ENCODE measurements around the gene GPR158.

The GPR158 gene

GRCh38 chr10:25578061-25578460, 403.3 kb downstream of the GPR158 start:
- H3K4ac ChIP-seq (ENCODE audit: low read length) = no peak overlapping the region
- no peaks in the 10 kb centered on the region for H3K9me3 ChIP-seq (replicated peaks in 1 of 2; ENCODE audit: control insufficient read depth in 2 of 2, insufficient read depth in 1 of 2, low read depth in 1 of 2, low read length in 2 of 2)
- no peak overlapping the region for H3K4me3 ChIP-seq (ENCODE audit: low read length in 2 of 2)
- no peaks in the 10 kb centered on the region for H3K79me1 ChIP-seq (ENCODE audit: low read depth, low read length)
- no peak overlapping the region for H2BK5ac ChIP-seq (ENCODE audit: low read length)
- no peak overlapping the region for H3K9ac ChIP-seq (ENCODE audit: low read depth, low read length, poor library complexity)
- H2BK12ac ChIP-seq (ENCODE audit: low read length) = no peak overlapping the region
- no peak overlapping the region for H4K8ac ChIP-seq (ENCODE audit: low read depth, low read length)
- H3K27me3 ChIP-seq (ENCODE audit: control insufficient read depth in 3 of 3, insufficient read depth in 3 of 3, low read depth in 1 of 3, low read length in 3 of 3) = no peaks in the 10 kb centered on the region
- no peak overlapping the region for H2BK120ac ChIP-seq (ENCODE audit: low read depth, low read length)
- H3K4me2 ChIP-seq (ENCODE audit: insufficient read depth, low read length, poor library complexity, severe bottlenecking) = no peak overlapping the region
- H3K36me3 ChIP-seq (replicated peaks in 1 of 2; ENCODE audit: control insufficient read depth in 2 of 2, insufficient read depth in 2 of 2, low read length in 2 of 2) = no peaks in the 10 kb centered on the region
- no peak overlapping the region for H2AFZ ChIP-seq (ENCODE audit: low read length)
- no peak overlapping the region for H4K91ac ChIP-seq (ENCODE audit: low read depth, low read length, poor library complexity)
- no peak overlapping the region for H2AK5ac ChIP-seq (ENCODE audit: low read depth, low read length)
- no peaks in the 10 kb centered on the region for H3K4me1 ChIP-seq (ENCODE audit: control insufficient read depth in 2 of 2, insufficient read depth in 1 of 2, low read depth in 1 of 2, low read length in 2 of 2)
- no peak overlapping the region for H3K18ac ChIP-seq (ENCODE audit: low read length)
- no peak overlapping the region for H3K27ac ChIP-seq (replicated peaks; ENCODE audit: low read length)
- DNase-seq (ENCODE audit: low spot score) = no peak
- H3K23ac ChIP-seq (ENCODE audit: low read depth, low read length, poor library complexity) = no peak overlapping the region
- H3K14ac ChIP-seq (ENCODE audit: low read length) = no peak overlapping the region
- H2BK15ac ChIP-seq (ENCODE audit: low read length) = no peak overlapping the region
- no CpG with 5 or more reads among the region's 4 CpGs for WGBS, 2 donors (ENCODE audit: extremely low coverage in 2 of 2, insufficient read length in 2 of 2, insufficient replicate concordance in 1 of 2)

GRCh38 chr10:25582961-25583360, 408.2 kb downstream of the GPR158 start:
- H3K4ac ChIP-seq (ENCODE audit: low read length) = no peak overlapping the region
- no peak overlapping the region for H3K4me2 ChIP-seq (ENCODE audit: insufficient read depth, low read length, poor library complexity, severe bottlenecking)
- no peak for DNase-seq (ENCODE audit: low spot score)
- no peak overlapping the region for H3K9ac ChIP-seq (ENCODE audit: low read depth, low read length, poor library complexity)
- no peaks in the 10 kb centered on the region for H3K27me3 ChIP-seq (ENCODE audit: control insufficient read depth in 3 of 3, insufficient read depth in 3 of 3, low read depth in 1 of 3, low read length in 3 of 3)
- H3K4me3 ChIP-seq (ENCODE audit: low read length in 2 of 2) = no peak overlapping the region
- no peak overlapping the region for H2BK120ac ChIP-seq (ENCODE audit: low read depth, low read length)
- H3K4me1 ChIP-seq (ENCODE audit: control insufficient read depth in 2 of 2, insufficient read depth in 1 of 2, low read depth in 1 of 2, low read length in 2 of 2) = no peaks in the 10 kb centered on the region
- H3K23ac ChIP-seq (ENCODE audit: low read depth, low read length, poor library complexity) = no peak overlapping the region
- no peak overlapping the region for H3K14ac ChIP-seq (ENCODE audit: low read length)
- H2BK15ac ChIP-seq (ENCODE audit: low read length) = no peak overlapping the region
- H2BK5ac ChIP-seq (ENCODE audit: low read length) = no peak overlapping the region
- H3K27ac ChIP-seq (replicated peaks; ENCODE audit: low read length) = no peak overlapping the region
- no peak overlapping the region for H4K91ac ChIP-seq (ENCODE audit: low read depth, low read length, poor library complexity)
- H2BK12ac ChIP-seq (ENCODE audit: low read length) = no peak overlapping the region
- no peak overlapping the region for H4K8ac ChIP-seq (ENCODE audit: low read depth, low read length)
- no peak overlapping the region for H2AFZ ChIP-seq (ENCODE audit: low read length)
- no peaks in the 10 kb centered on the region for H3K79me1 ChIP-seq (ENCODE audit: low read depth, low read length)
- H3K36me3 ChIP-seq (replicated peaks in 1 of 2; ENCODE audit: control insufficient read depth in 2 of 2, insufficient read depth in 2 of 2, low read length in 2 of 2) = no peaks in the 10 kb centered on the region
- H2AK5ac ChIP-seq (ENCODE audit: low read depth, low read length) = no peak overlapping the region
- whole genome bisulfite sequencing, 2 donors (ENCODE audit: extremely low coverage in 2 of 2, insufficient read length in 2 of 2, insufficient replicate concordance in 1 of 2) = no CpG with 5 or more reads among the region's 6 CpGs
- H3K9me3 ChIP-seq (replicated peaks in 1 of 2; ENCODE audit: control insufficient read depth in 2 of 2, insufficient read depth in 1 of 2, low read depth in 1 of 2, low read length in 2 of 2) = peaks cover 0 to 4% of the 10 kb centered on the region in 2 donors
- no peak overlapping the region for H3K18ac ChIP-seq (ENCODE audit: low read length)

- Histone ChIP-seq H3K4me3 (ENCODE audit: low read length in 2 of 2) (no peak overlapping the region), H3K4me1 (ENCODE audit: control insufficient read depth in 2 of 2, insufficient read depth in 1 of 2, low read depth in 1 of 2, low read length in 2 of 2) (peaks cover 0 to 1% of the 10 kb centered on the region in 2 donors), H3K18ac (ENCODE audit: low read length) (no peak overlapping the region), H2BK5ac (ENCODE audit: low read length) (no peak overlapping the region), H2BK12ac (ENCODE audit: low read length) (no peak overlapping the region), H3K9me3 (replicated peaks in 1 of 2; ENCODE audit: control insufficient read depth in 2 of 2, insufficient read depth in 1 of 2, low read depth in 1 of 2, low read length in 2 of 2) (no peaks in the 10 kb centered on the region), H4K8ac (ENCODE audit: low read depth, low read length) (no peak overlapping the region), H3K4ac (ENCODE audit: low read length) (no peak overlapping the region), H2BK120ac (ENCODE audit: low read depth, low read length) (no peak overlapping the region), H2AK5ac (ENCODE audit: low read depth, low read length) (no peak overlapping the region), H3K36me3 (replicated peaks in 1 of 2; ENCODE audit: control insufficient read depth in 2 of 2, insufficient read depth in 2 of 2, low read length in 2 of 2) (no peaks in the 10 kb centered on the region), H3K9ac (ENCODE audit: low read depth, low read length, poor library complexity) (no peak overlapping the region), H4K91ac (ENCODE audit: low read depth, low read length, poor library complexity) (no peak overlapping the region), H3K27ac (replicated peaks; ENCODE audit: low read length) (no peak overlapping the region), H3K79me1 (ENCODE audit: low read depth, low read length) (no peaks in the 10 kb centered on the region), H3K4me2 (ENCODE audit: insufficient read depth, low read length, poor library complexity, severe bottlenecking) (no peak overlapping the region), H3K27me3 (ENCODE audit: control insufficient read depth in 3 of 3, insufficient read depth in 3 of 3, low read depth in 1 of 3, low read length in 3 of 3) (no peaks in the 10 kb centered on the region), H2BK15ac (ENCODE audit: low read length) (no peak overlapping the region), H3K14ac (ENCODE audit: low read length) (no peak overlapping the region), H2AFZ (ENCODE audit: low read length) (peak overlapping the region; percentile 46), H3K23ac (ENCODE audit: low read depth, low read length, poor library complexity) (no peak overlapping the region)
- no peak for DNase-seq (ENCODE audit: low spot score)
- no CpG with 5 or more reads among the region's 4 CpGs for WGBS, 2 donors (ENCODE audit: extremely low coverage in 2 of 2, insufficient read length in 2 of 2, insufficient replicate concordance in 1 of 2)
These were observed 425.9 kb downstream of the GPR158 start for GRCh38 chr10:25600651-25601050.

- no peak overlapping the region for H2BK12ac ChIP-seq (ENCODE audit: low read length)
- no CpG with 5 or more reads among the region's 4 CpGs for WGBS, 2 donors (ENCODE audit: extremely low coverage in 2 of 2, insufficient read length in 2 of 2, insufficient replicate concordance in 1 of 2)
- H3K18ac ChIP-seq (ENCODE audit: low read length) = no peak overlapping the region
- DNase-seq (ENCODE audit: low spot score) = peak; percentile 2
- no peaks in the 10 kb centered on the region for H3K36me3 ChIP-seq (replicated peaks in 1 of 2; ENCODE audit: control insufficient read depth in 2 of 2, insufficient read depth in 2 of 2, low read length in 2 of 2)
- no peak overlapping the region for H3K4ac ChIP-seq (ENCODE audit: low read length)
- no peak overlapping the region for H3K4me3 ChIP-seq (ENCODE audit: low read length in 2 of 2)
- H4K8ac ChIP-seq (ENCODE audit: low read depth, low read length) = no peak overlapping the region
- H3K9ac ChIP-seq (ENCODE audit: low read depth, low read length, poor library complexity) = no peak overlapping the region
- H2AFZ ChIP-seq (ENCODE audit: low read length) = no peak overlapping the region
- H2BK120ac ChIP-seq (ENCODE audit: low read depth, low read length) = no peak overlapping the region
- no peak overlapping the region for H3K27ac ChIP-seq (replicated peaks; ENCODE audit: low read length)
- no peaks in the 10 kb centered on the region for H3K27me3 ChIP-seq (ENCODE audit: control insufficient read depth in 3 of 3, insufficient read depth in 3 of 3, low read depth in 1 of 3, low read length in 3 of 3)
- H3K9me3 ChIP-seq (replicated peaks in 1 of 2; ENCODE audit: control insufficient read depth in 2 of 2, insufficient read depth in 1 of 2, low read depth in 1 of 2, low read length in 2 of 2) = no peaks in the 10 kb centered on the region
- H3K14ac ChIP-seq (ENCODE audit: low read length) = no peak overlapping the region
- H2AK5ac ChIP-seq (ENCODE audit: low read depth, low read length) = no peak overlapping the region
- H3K4me2 ChIP-seq (ENCODE audit: insufficient read depth, low read length, poor library complexity, severe bottlenecking) = no peak overlapping the region
- H3K4me1 ChIP-seq (ENCODE audit: control insufficient read depth in 2 of 2, insufficient read depth in 1 of 2, low read depth in 1 of 2, low read length in 2 of 2) = peaks cover 0 to 1% of the 10 kb centered on the region in 2 donors
- no peak overlapping the region for H4K91ac ChIP-seq (ENCODE audit: low read depth, low read length, poor library complexity)
- H2BK15ac ChIP-seq (ENCODE audit: low read length) = no peak overlapping the region
- no peak overlapping the region for H3K23ac ChIP-seq (ENCODE audit: low read depth, low read length, poor library complexity)
- no peaks in the 10 kb centered on the region for H3K79me1 ChIP-seq (ENCODE audit: low read depth, low read length)
- no peak overlapping the region for H2BK5ac ChIP-seq (ENCODE audit: low read length)
These were observed 429.8 kb downstream of the GPR158 start for GRCh38 chr10:25604591-25604990.
